HG03045 (cell line): Measurements from ENCODE around the gene ALDOC.
A peak's percentile ranks its signal among the peaks of the same experiment; 100 is the strongest.

Source experiments
- ATAC-seq: cut with Tn5 transposase; IDR thresholded peaks from one replicate; pipeline ENCODE4 v1.9.1; 2021; ENCODE audit warnings: mild to moderate bottlenecking, moderate library complexity; ENCODE audit not compliant: unreplicated experiment

Gene ALDOC

GRCh38 chr17:28553000-28553505, 23.6 kb downstream of the ALDOC start:
- no peak for ATAC-seq

GRCh38 chr17:28552176-28552999, 24.3 kb downstream of the ALDOC start, which contains the start of gene UNC119:
TSS of gene UNC119 (minus strand) at chr17:28552624. CDS start at chr17:28552557, 67 bp downstream.
- ATAC-seq = peak; percentile 55

- no peak for ATAC-seq
Measured at GRCh38 chr17:28551421-28552175, 25.1 kb downstream of the ALDOC start.

GRCh38 chr17:28550858-28551257, 25.8 kb downstream of the ALDOC start:
- ATAC-seq = no peak

- no peak for ATAC-seq
Measured at GRCh38 chr17:28549236-28550132, 27.2 kb downstream of the ALDOC start.

- no peak for ATAC-seq
Measured at GRCh38 chr17:28548417-28549130, 28.1 kb downstream of the ALDOC start.

- no peak for ATAC-seq
Measured at GRCh38 chr17:28547623-28548416, 28.9 kb downstream of the ALDOC start.

GRCh38 chr17:28547096-28547622, 29.5 kb downstream of the ALDOC start:
- no peak for ATAC-seq

GRCh38 chr17:28545787-28546415, 30.8 kb downstream of the ALDOC start:
- ATAC-seq = no peak

- ATAC-seq = no peak
Measured at GRCh38 chr17:28545141-28545503, 31.6 kb downstream of the ALDOC start.

GRCh38 chr17:28544402-28545140, 32.1 kb downstream of the ALDOC start:
- no peak for ATAC-seq

GRCh38 chr17:28541439-28541838, 35.3 kb downstream of the ALDOC start:
- no peak for ATAC-seq

- ATAC-seq = no peak
Measured at GRCh38 chr17:28540231-28540630, 36.5 kb downstream of the ALDOC start.

GRCh38 chr17:28538296-28538895, 38.3 kb downstream of the ALDOC start:
- no peak for ATAC-seq

GRCh38 chr17:28537219-28537610, 39.5 kb downstream of the ALDOC start:
- ATAC-seq = no peak

GRCh38 chr17:28536532-28537218, 40.0 kb downstream of the ALDOC start:
- ATAC-seq = no peak

GRCh38 chr17:28534740-28535375, 41.8 kb downstream of the ALDOC start:
- no peak for ATAC-seq
